Ishikawa (cell line): ENCODE results near the gene PPP6R3.

ENCODE experiments used
- CEBPB ChIP-seq: IDR thresholded peaks from 2 replicates; pipeline ENCODE4 v1.6.1; 2012
- CREB1 ChIP-seq: IDR thresholded peaks from 2 replicates; pipeline ENCODE4 v1.6.1; 2012; ENCODE audit warnings: low read depth
- EGR1 ChIP-seq: IDR thresholded peaks from 2 replicates; pipeline ENCODE4 v1.6.1; 2012
- EP300 ChIP-seq: IDR thresholded peaks from 2 replicates; pipeline ENCODE4 v1.6.1; 2012; ENCODE audit warnings: borderline replicate concordance
- FOXM1 ChIP-seq: IDR thresholded peaks from 2 replicates; pipeline ENCODE4 v1.6.1; 2012; ENCODE audit warnings: low read depth, borderline replicate concordance
- MAX ChIP-seq: IDR thresholded peaks from 2 replicates; pipeline ENCODE4 v1.6.1; 2012
- NFIC ChIP-seq: IDR thresholded peaks from 2 replicates; pipeline ENCODE4 v1.6.1; 2012
- RAD21 ChIP-seq: IDR thresholded peaks from 2 replicates; pipeline ENCODE4 v1.6.1; 2012; ENCODE audit warnings: low read depth
- REST ChIP-seq: IDR thresholded peaks from 2 replicates; pipeline ENCODE4 v1.6.1; 2012; ENCODE audit warnings: low read depth, mild to moderate bottlenecking
- TAF1 ChIP-seq: IDR thresholded peaks from 2 replicates; pipeline ENCODE4 v1.6.1; 2012; ENCODE audit warnings: low read depth, mild to moderate bottlenecking
- TCF12 ChIP-seq: IDR thresholded peaks from 2 replicates; pipeline ENCODE4 v1.6.1; 2012; ENCODE audit warnings: low read depth
- TEAD4 ChIP-seq: IDR thresholded peaks from 2 replicates; pipeline ENCODE4 v1.6.1; 2012
- USF1 ChIP-seq: IDR thresholded peaks from 2 replicates; pipeline ENCODE4 v1.6.1; 2012
- YY1 ChIP-seq: IDR thresholded peaks from 2 replicates; pipeline ENCODE4 v1.6.1; 2012; ENCODE audit warnings: low read depth
- ZBTB7A ChIP-seq: IDR thresholded peaks from 2 replicates; pipeline ENCODE4 v1.6.1; 2012; ENCODE audit warnings: low read depth

PPP6R3 gene

GRCh38 chr11:68651985-68652682 is 191.6 kb downstream of the PPP6R3 start:
- TF ChIP-seq RAD21 = no peak
- TF ChIP-seq FOXM1 = no peak
- TF ChIP-seq NFIC = no peak
- TF ChIP-seq TEAD4 = no peak
- TF ChIP-seq EGR1 = no peak
- TF ChIP-seq EP300 = no peak
- TF ChIP-seq TAF1 = no peak
- no peak for TF ChIP-seq REST
- TF ChIP-seq YY1 = no peak
- no peak for TF ChIP-seq CEBPB
- TF ChIP-seq USF1 = no peak
- TF ChIP-seq MAX = no peak
- no peak for TF ChIP-seq ZBTB7A
- no peak for TF ChIP-seq CREB1
- TF ChIP-seq TCF12 = no peak

- TF ChIP-seq NFIC (no peak), TAF1 (no peak), MAX (no peak), FOXM1 (no peak), EGR1 (no peak), ZBTB7A (no peak), RAD21 (no peak), YY1 (no peak)
These were observed 192.2 kb downstream of the PPP6R3 start for GRCh38 chr11:68652683-68653156.

- TF ChIP-seq FOXM1 = no peak
- no peak for TF ChIP-seq TAF1
- TF ChIP-seq TCF12 = no peak
- no peak for TF ChIP-seq CEBPB
- no peak for TF ChIP-seq YY1
- TF ChIP-seq ZBTB7A = no peak
- TF ChIP-seq EGR1 = no peak
- no peak for TF ChIP-seq RAD21
- TF ChIP-seq NFIC = no peak
- TF ChIP-seq USF1 = no peak
- TF ChIP-seq REST = no peak
These were observed 193.2 kb downstream of the PPP6R3 start for GRCh38 chr11:68653486-68654430.

- TF ChIP-seq NFIC (no peak), CEBPB (no peak), TCF12 (no peak), EP300 (no peak), RAD21 (no peak), TAF1 (no peak), TEAD4 (no peak), YY1 (no peak), MAX (no peak), FOXM1 (no peak), REST (no peak), USF1 (no peak), ZBTB7A (no peak), EGR1 (no peak), CREB1 (no peak)
These were observed 194.4 kb downstream of the PPP6R3 start for GRCh38 chr11:68654978-68655377.
